Choroid plexus epithelial cell (primary cell): ENCODE results near the gene ZSCAN23.

Source experiments
- DNase-seq: peaks from one replicate; pipeline ENCODE4 v3.0.0-alpha.2; 2010; ENCODE audit warnings: low read depth
- H3K4me3 ChIP-seq: 2 replicates; pipeline ENCODE4 v1.5.1; 2011; ENCODE audit warnings: low read depth, mild to moderate bottlenecking, control low read depth, low read length, moderate library complexity
- CTCF ChIP-seq: conservative IDR thresholded peaks from 2 replicates; pipeline ENCODE4 v1.5.1; 2011; ENCODE audit warnings: low read depth, mild to moderate bottlenecking, control low read depth, inconsistent platforms, low read length, moderate library complexity

The ZSCAN23 gene

GRCh38 chr6:28433119-28433518, 10.2 kb downstream of the ZSCAN23 start:
- TF ChIP-seq CTCF, result no peak

GRCh38 chr6:28429781-28430180, 13.5 kb downstream of the ZSCAN23 start:
- DNase-seq, result no peak
- TF ChIP-seq CTCF, result no peak
- H3K4me3 ChIP-seq, result no peak overlapping the region

More at GRCh38 chr6:28433119-28433518, 10.2 kb downstream of the ZSCAN23 start:
- no peak overlapping the region for H3K4me3 ChIP-seq
- peak; percentile 1 for DNase-seq

GRCh38 chr6:28425944-28426541, 17.2 kb downstream of the ZSCAN23 start:
- DNase-seq, result no peak
- TF ChIP-seq CTCF, result no peak
- H3K4me3 ChIP-seq, result no peak overlapping the region

GRCh38 chr6:28424163-28424562, 19.1 kb downstream of the ZSCAN23 start:
- DNase-seq, result no peak
- H3K4me3 ChIP-seq, result no peak overlapping the region
- TF ChIP-seq CTCF, result no peak

- TF ChIP-seq CTCF, result no peak
- no peak overlapping the region for H3K4me3 ChIP-seq
- DNase-seq, result no peak
These were observed 19.7 kb downstream of the ZSCAN23 start for GRCh38 chr6:28423546-28423945.

GRCh38 chr6:28413681-28414080, 29.6 kb downstream of the ZSCAN23 start:
- H3K4me3 ChIP-seq, result no peak overlapping the region
- no peak for DNase-seq
- TF ChIP-seq CTCF, result no peak

- H3K4me3 ChIP-seq, result no peak overlapping the region
- no peak for DNase-seq
- no peak for TF ChIP-seq CTCF
These were observed 32.5 kb downstream of the ZSCAN23 start for GRCh38 chr6:28410767-28411166.
